ENCODE measurements around the gene HRH3. TPM values are rescaled to one million over a fixed set of nuclear protein-coding genes. Genes with fewer than 3 reads are reported as not detected.
A peak's percentile ranks its signal among the peaks of the same experiment; 100 is the strongest.

HRH3 gene
- total RNA-seq, 2 donors from 2014 or later, result 0.44 TPM; not detected in 1

DNA sequence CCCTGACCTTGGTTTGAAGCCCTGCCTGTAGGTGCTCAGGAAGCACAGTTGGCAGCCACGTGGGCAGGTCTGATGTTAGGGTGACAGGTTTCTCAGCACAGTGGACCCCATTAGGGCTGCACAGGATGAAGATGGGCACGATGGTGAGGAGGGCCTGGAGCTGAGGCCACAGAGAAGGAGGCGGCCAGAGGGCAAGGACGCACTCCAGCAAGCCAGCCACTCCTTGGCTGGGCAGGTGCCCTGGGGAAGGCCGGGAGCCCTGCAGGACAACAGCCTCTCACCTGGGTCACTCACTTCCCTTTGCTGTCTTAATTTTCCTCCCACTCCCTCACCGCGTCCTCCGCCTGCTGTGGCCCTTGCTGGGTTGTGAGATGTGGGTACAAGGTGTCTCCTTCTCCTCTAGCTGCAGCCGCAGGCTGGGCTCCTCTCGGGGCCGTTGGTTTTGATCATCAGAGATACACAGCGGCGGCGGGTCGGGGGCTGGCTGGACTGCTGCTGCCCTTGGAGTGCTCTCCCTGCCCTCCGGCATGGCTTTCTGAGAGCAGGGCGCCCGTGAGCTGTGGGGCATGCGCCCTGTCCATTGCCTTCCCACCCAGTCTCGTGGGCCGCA, 23.9 kb upstream of the HRH3 start:
- peaks cover 32% of the 10 kb centered on the region for H3K36me3 Mint-ChIP-seq (ENCODE audit: low read depth)
- Histone ChIP-seq H3K36me3 (ENCODE audit: control insufficient read depth, insufficient read depth, low read length) (peaks cover 4% of the 10 kb centered on the region), H3K4me1 (ENCODE audit: control insufficient read depth, insufficient read depth, low read length) (no peaks in the 10 kb centered on the region), H3K27me3 (ENCODE audit: control insufficient read depth, insufficient read depth, low read length, poor library complexity, severe bottlenecking) (no peaks in the 10 kb centered on the region), H3K9me3 (ENCODE audit: control insufficient read depth, low read length) (no peaks in the 10 kb centered on the region), H3K27ac (ENCODE audit: low read depth, low read length) (no peak overlapping the region), H3K9ac (ENCODE audit: extremely low read depth, low read length, poor library complexity, severe bottlenecking) (no peak overlapping the region), H3K4me3 (ENCODE audit: low read length) (no peak overlapping the region)
- H3K4me1 Mint-ChIP-seq, result peaks cover 11% of the 10 kb centered on the region
- H3K4me3 Mint-ChIP-seq, result no peak overlapping the region
- no peak overlapping the region for H3K27ac Mint-ChIP-seq
- DNase-seq, result no peak
- no peaks in the 10 kb centered on the region for H3K9me3 Mint-ChIP-seq
- 93 to 98% methylated on average over 16 to 21 of the region's 21 CpGs for WGBS, 2 experiments (ENCODE audit: insufficient coverage in 1 of 2, insufficient read length in 1 of 2)
- no peaks in the 10 kb centered on the region for H3K27me3 Mint-ChIP-seq (ENCODE audit: insufficient read depth)
- TF ChIP-seq, protein P1, sequence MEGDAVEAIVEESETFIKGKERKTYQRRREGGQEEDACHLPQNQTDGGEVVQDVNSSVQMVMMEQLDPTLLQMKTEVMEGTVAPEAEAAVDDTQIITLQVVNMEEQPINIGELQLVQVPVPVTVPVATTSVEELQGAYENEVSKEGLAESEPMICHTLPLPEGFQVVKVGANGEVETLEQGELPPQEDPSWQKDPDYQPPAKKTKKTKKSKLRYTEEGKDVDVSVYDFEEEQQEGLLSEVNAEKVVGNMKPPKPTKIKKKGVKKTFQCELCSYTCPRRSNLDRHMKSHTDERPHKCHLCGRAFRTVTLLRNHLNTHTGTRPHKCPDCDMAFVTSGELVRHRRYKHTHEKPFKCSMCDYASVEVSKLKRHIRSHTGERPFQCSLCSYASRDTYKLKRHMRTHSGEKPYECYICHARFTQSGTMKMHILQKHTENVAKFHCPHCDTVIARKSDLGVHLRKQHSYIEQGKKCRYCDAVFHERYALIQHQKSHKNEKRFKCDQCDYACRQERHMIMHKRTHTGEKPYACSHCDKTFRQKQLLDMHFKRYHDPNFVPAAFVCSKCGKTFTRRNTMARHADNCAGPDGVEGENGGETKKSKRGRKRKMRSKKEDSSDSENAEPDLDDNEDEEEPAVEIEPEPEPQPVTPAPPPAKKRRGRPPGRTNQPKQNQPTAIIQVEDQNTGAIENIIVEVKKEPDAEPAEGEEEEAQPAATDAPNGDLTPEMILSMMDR (conservative IDR thresholded peaks at IDR 0.05), result no peak

DNA sequence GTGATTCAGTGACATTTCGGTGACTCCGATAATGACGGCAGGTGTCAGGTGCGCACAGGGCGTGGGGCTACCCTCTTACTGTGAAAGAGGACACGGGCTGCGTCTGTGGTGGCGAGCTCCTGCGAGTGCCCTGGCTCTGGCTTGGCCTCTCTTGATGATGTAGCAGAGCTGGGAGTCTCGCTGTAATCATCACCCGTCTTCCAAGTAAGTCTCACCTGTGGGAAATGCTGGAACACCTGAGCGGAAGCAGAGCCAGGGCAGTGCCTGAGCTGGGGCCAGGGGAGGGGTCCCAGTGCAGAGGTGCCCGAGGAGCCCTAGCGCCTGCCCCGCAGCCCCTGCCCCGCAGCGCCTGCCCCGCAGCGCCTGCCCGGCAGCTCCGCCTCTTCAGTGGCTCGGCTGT, 23.0 kb upstream of the HRH3 start:
- Histone ChIP-seq H3K9me3 (ENCODE audit: control insufficient read depth, low read length) (no peaks in the 10 kb centered on the region), H3K27ac (ENCODE audit: low read depth, low read length) (no peak overlapping the region), H3K4me3 (ENCODE audit: low read length) (no peak overlapping the region), H3K27me3 (ENCODE audit: control insufficient read depth, insufficient read depth, low read length, poor library complexity, severe bottlenecking) (no peaks in the 10 kb centered on the region), H3K9ac (ENCODE audit: extremely low read depth, low read length, poor library complexity, severe bottlenecking) (no peak overlapping the region), H3K36me3 (ENCODE audit: control insufficient read depth, insufficient read depth, low read length) (peaks cover 4% of the 10 kb centered on the region), H3K4me1 (ENCODE audit: control insufficient read depth, insufficient read depth, low read length) (no peaks in the 10 kb centered on the region)
- no peaks in the 10 kb centered on the region for H3K27me3 Mint-ChIP-seq (ENCODE audit: insufficient read depth)
- peak overlapping the region; percentile 20 for H3K27ac Mint-ChIP-seq
- H3K36me3 Mint-ChIP-seq (ENCODE audit: low read depth), result peaks cover 32% of the 10 kb centered on the region
- WGBS, 2 experiments (ENCODE audit: insufficient coverage in 1 of 2, insufficient read length in 1 of 2), result 90 to 93% methylated on average over 11 to 22 of the region's 22 CpGs
- no peak for DNase-seq
- H3K4me3 Mint-ChIP-seq, result no peak overlapping the region
- H3K9me3 Mint-ChIP-seq, result no peaks in the 10 kb centered on the region
- peaks cover 11% of the 10 kb centered on the region for H3K4me1 Mint-ChIP-seq
- TF ChIP-seq, protein P1 (conservative IDR thresholded peaks at IDR 0.05), result no peak

DNA sequence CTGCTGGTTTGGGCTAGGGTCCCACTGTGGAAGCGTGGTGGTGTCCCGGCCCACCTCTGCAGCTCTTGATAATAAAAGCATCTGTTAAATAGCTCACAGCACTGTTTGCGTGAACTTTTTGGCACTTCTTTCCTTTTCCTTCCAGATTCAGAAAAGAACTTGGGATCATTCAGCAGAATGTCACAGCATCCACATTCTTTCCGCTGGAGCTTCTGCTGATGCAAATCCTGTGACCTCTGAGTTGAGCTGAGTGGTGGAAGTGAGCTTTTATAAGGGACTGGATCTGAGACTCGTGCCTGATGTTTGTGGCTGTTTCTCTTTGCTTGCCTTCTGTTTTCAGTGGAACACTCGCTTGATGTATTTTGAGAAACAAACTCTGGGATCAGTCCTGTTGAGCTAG, 22.1 kb upstream of the HRH3 start:
- Mint-ChIP-seq H3K27ac (peak overlapping the region; percentile 20), H3K36me3 (ENCODE audit: low read depth) (peaks cover 32% of the 10 kb centered on the region), H3K27me3 (ENCODE audit: insufficient read depth) (no peaks in the 10 kb centered on the region), H3K4me3 (no peak overlapping the region), H3K4me1 (peaks cover 15% of the 10 kb centered on the region), H3K9me3 (no peaks in the 10 kb centered on the region)
- Histone ChIP-seq H3K36me3 (ENCODE audit: control insufficient read depth, insufficient read depth, low read length) (peaks cover 4% of the 10 kb centered on the region), H3K4me1 (ENCODE audit: control insufficient read depth, insufficient read depth, low read length) (no peaks in the 10 kb centered on the region), H3K9ac (ENCODE audit: extremely low read depth, low read length, poor library complexity, severe bottlenecking) (no peak overlapping the region), H3K9me3 (ENCODE audit: control insufficient read depth, low read length) (no peaks in the 10 kb centered on the region), H3K27ac (ENCODE audit: low read depth, low read length) (no peak overlapping the region), H3K27me3 (ENCODE audit: control insufficient read depth, insufficient read depth, low read length, poor library complexity, severe bottlenecking) (no peaks in the 10 kb centered on the region), H3K4me3 (ENCODE audit: low read length) (no peak overlapping the region)
- WGBS, 2 experiments (ENCODE audit: insufficient coverage in 1 of 2, insufficient read length in 1 of 2), result 96 to 97% methylated on average over 6 of the region's 6 CpGs
- TF ChIP-seq, protein P1 (conservative IDR thresholded peaks at IDR 0.05), result no peak
- DNase-seq, result no peak
